GM12878 (cell line): ENCODE measurements around the gene PAPLN. TPM values are rescaled to one million over a fixed set of nuclear protein-coding genes. Genes with fewer than 3 reads are reported as not detected.

ENCODE experiments used
- ATAC-seq: fragments of 200-7000 bp; cut with Tn5 transposase; 3 replicates; pipeline ENCODE4 v1.9.1; 2020; ENCODE audit warnings: mild to moderate bottlenecking, moderate library complexity
- BruUV-seq: library from RNA; stranded (reverse); fragments of 400-500 nt; replicated peaks from 2 replicates; lab custom pipeline; 2021; lab: Mats Ljungman, UMichigan
- CTCF ChIA-PET: fragments of 300-600 bp; sonication (Branson Sonifier 250); formaldehyde crosslinking; extraction: SDS; loops from one replicate; lab custom pipeline; 2021; ENCODE audit warnings: inconsistent platforms; lab: Yijun Ruan, JAX
- POLR2A ChIA-PET: fragments of 350-600 bp; formaldehyde crosslinking; extraction: SDS; loops from one replicate; lab custom pipeline; 2021; ENCODE audit warnings: inconsistent platforms; lab: Charles Lee
- RAD21 ChIA-PET: fragments of 300-600 bp; sonication (Branson Sonifier 250); formaldehyde crosslinking; loops from one replicate; lab custom pipeline; 2023; ENCODE audit warnings: antibody characterized with exemption; ENCODE audit not compliant: unreplicated experiment; lab: Charles Lee
- SMC1A ChIA-PET: fragments of 300-600 bp; sonication (Branson Sonifier 250); formaldehyde crosslinking; loops from one replicate; lab custom pipeline; 2023; ENCODE audit not compliant: unreplicated experiment, uncharacterized antibody; lab: Charles Lee
- DNase-seq: peaks from one replicate; pipeline ENCODE4 v3.0.0-alpha.2; 2011; ENCODE audit warnings: low read depth, low spot score
- FAIRE-seq: peaks from 3 replicates; lab custom pipeline; 2011; peaks lifted over from hg19 to GRCh38; lab: Jason Lieb, UNC
- H2AFZ ChIP-seq: 2 replicates; pipeline ENCODE4 v1.6.0; 2011; ENCODE audit warnings: low read depth, low read length, control low read depth; ENCODE audit not compliant: control insufficient read depth
- H3K27ac ChIP-seq: 2 replicates; pipeline ENCODE4 v1.5.1; 2011; ENCODE audit warnings: control low read depth; ENCODE audit not compliant: control insufficient read depth, insufficient read depth
- H3K27me3 ChIP-seq, 2 experiments: replicated peaks in 1 of 2; 2 replicates each; pipeline versions ENCODE4 v1.6.0 to v1.6.1; 2011; ENCODE audit warnings: low read length in 1 of 2; ENCODE audit not compliant: control insufficient read depth in 2 of 2, insufficient read depth in 2 of 2
- H3K36me3 ChIP-seq, 2 experiments: 2 replicates each; pipeline ENCODE4 v1.5.1; 2011; ENCODE audit warnings: low read length in 1 of 2; ENCODE audit not compliant: control insufficient read depth in 2 of 2, insufficient read depth in 2 of 2
- H3K4me1 ChIP-seq: 2 replicates; pipeline ENCODE4 v1.6.1; 2011; ENCODE audit warnings: mild to moderate bottlenecking, low read length, moderate library complexity, mixed read lengths; ENCODE audit not compliant: control insufficient read depth, insufficient read depth
- H3K4me2 ChIP-seq: 2 replicates; pipeline ENCODE4 v1.6.0; 2011; ENCODE audit warnings: control low read depth; ENCODE audit not compliant: control insufficient read depth, insufficient read depth
- H3K4me3 ChIP-seq: fragments of 200-600 bp; sonication (generic); 2 replicates; pipeline ENCODE4 v1.5.1; 2016
- H3K79me2 ChIP-seq: 2 replicates; pipeline ENCODE4 v1.6.0; 2011; ENCODE audit warnings: low read length; ENCODE audit not compliant: control insufficient read depth, insufficient read depth
- H3K9ac ChIP-seq: 2 replicates; pipeline ENCODE4 v1.8.0; 2011; ENCODE audit warnings: low read length, control low read depth, mixed read lengths; ENCODE audit not compliant: control insufficient read depth, insufficient read depth
- H3K9me3 ChIP-seq: replicated peaks from 3 replicates; pipeline ENCODE4 v1.5.1; 2011; ENCODE audit warnings: mild to moderate bottlenecking, low read length; ENCODE audit not compliant: control insufficient read depth, insufficient read depth
- H4K20me1 ChIP-seq: 2 replicates; pipeline ENCODE4 v1.6.0; 2011; ENCODE audit not compliant: control insufficient read depth, insufficient read depth
- ESRRA ChIP-seq: IDR thresholded peaks from 2 replicates; pipeline ENCODE4 v1.6.1; 2012; ENCODE audit warnings: mild to moderate bottlenecking, low read length, improper control_type of control experiment
- POLR2A ChIP-seq: IDR thresholded peaks from 2 replicates; pipeline ENCODE4 v1.6.1; 2011; ENCODE audit warnings: low read depth, mild to moderate bottlenecking, low read length
- POLR2AphosphoS5 ChIP-seq: IDR thresholded peaks from 2 replicates; pipeline ENCODE4 v1.6.1; 2011; ENCODE audit warnings: mild to moderate bottlenecking, low read length, inconsistent platforms
- ZNF217 ChIP-seq: fragments of 450-650 bp; IDR thresholded peaks from 2 replicates; pipeline ENCODE4 v1.6.1; 2017; ENCODE audit warnings: antibody characterized with exemption, mild to moderate bottlenecking
- ZNF24 ChIP-seq: fragments of 450-650 bp; IDR thresholded peaks from 2 replicates; pipeline ENCODE4 v1.6.1; 2017; ENCODE audit warnings: antibody characterized with exemption, mild to moderate bottlenecking
- WGBS: methylation state at CpG from one replicate; pipeline ENCODE4 v1.1.6; 2016; ENCODE audit warnings: low lambda C conversion rate; ENCODE audit not compliant: insufficient replicate concordance, insufficient coverage; ENCODE audit errors: missing lambda C conversion rate; 5-methylcytosine and 5-hydroxymethylcytosine counted together
- in situ Hi-C: fragments of 300-500 bp; cut with MboI; formaldehyde crosslinking; loops from 9 replicates; pipeline ENCODE4 v1.14.3; 2018; ENCODE audit warnings: mixed read lengths
- intact Hi-C: fragments of 100-400 bp; cut with micrococcal nuclease; formaldehyde crosslinking; loops from one replicate; pipeline ENCODE4 v1.14.2; 2022; ENCODE audit not compliant: unreplicated experiment
- polyA plus RNA-seq, 11 experiments: library from polyadenylated mRNA; depleted of rRNA in 4 of 11; unstranded in 6 of 11; stranded (reverse) in 5 of 11; fragments of >200 nt; fragmentation: Nextera tagmentation in 4 of 11; fragmentation: Illumina TruSeq in 1 of 11; extraction: Ambion mirVana in 4 of 11; extraction: Trizol in 1 of 11; gene quantifications; 1 replicate in 1 of 11; 2 replicates in 10 of 11; pipeline versions ENCODE4 v1.2.1 to v1.2.3, GENCODE V29; 2011 to 2016; ENCODE audit warnings: inconsistent platforms in 2 of 11, missing spikeins in 2 of 11, low read depth in 1 of 11
- total RNA-seq, 4 experiments: library from RNA; depleted of rRNA in 3 of 4; stranded (reverse); fragments of >200 nt in 3 of 4; fragmentation: Illumina TruSeq in 1 of 4; extraction: Trizol in 1 of 4; gene quantifications; 2 replicates each; pipeline versions ENCODE4 v1.2.1 to v1.2.3, GENCODE V29; 2013 to 2021
- TF ChIP-seq, protein P1 (sequence below), 3 experiments: IDR thresholded peaks in 2 of 3; conservative IDR thresholded peaks in 1 of 3; 2 replicates each; pipeline ENCODE4 v1.5.1; 2011; ENCODE audit warnings: low read depth in 3 of 3, low read length in 3 of 3, mild to moderate bottlenecking in 3 of 3, control low read depth in 2 of 3, moderate library complexity in 2 of 3, inconsistent platforms in 1 of 3, mixed read lengths in 1 of 3; ENCODE audit not compliant: control insufficient read depth in 2 of 3, insufficient read depth in 1 of 3; ENCODE audit errors: extremely low read depth in 1 of 3
- TF ChIP-seq, protein P2 (sequence below): IDR thresholded peaks from 2 replicates; pipeline ENCODE4 v1.6.1; 2012; ENCODE audit warnings: low read depth, low read length, improper control_type of control experiment

PAPLN gene
- total and polyA plus RNA-seq, 10 of the 15 experiments (the other 5 are each of a cell fraction or from before 2014, with no cell fraction given) = 1.8 to 19.8 (median 7.4) TPM

DNA sequence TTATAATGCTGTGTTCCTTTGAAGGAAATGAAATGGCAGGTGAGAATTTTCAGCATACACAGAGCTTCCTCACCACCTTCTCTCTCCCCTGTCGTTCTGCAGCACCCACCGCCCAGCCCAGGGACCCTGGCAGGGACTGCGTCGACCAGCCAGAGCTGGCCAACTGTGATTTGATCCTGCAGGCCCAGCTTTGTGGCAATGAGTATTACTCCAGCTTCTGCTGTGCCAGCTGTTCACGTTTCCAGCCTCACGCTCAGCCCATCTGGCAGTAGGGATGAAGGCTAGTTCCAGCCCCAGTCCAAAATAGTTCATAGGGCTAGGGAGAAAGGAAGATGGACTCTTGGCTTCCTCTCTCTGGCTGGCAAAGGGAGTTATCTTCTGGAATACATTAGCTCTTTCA lies 35.1 kb downstream of the PAPLN start:
- POLR2A ChIA-PET = interaction anchor here (0.5 to 2.3 kb wide), 4 partner anchors 16 to 105 kb away, joined by 5 to 11 read pairs (median 6); no protein-coding TSS in a partner anchor
- BruUV-seq = no TSS peak

More for the DNA sequence above, 35.1 kb downstream of the PAPLN start:
- ChIA-PET RAD21 (interaction anchor here (0.8 to 4.1 kb wide), 7 partner anchors 17 to 62 kb away, joined by 3 to 20 read pairs (median 4); no protein-coding TSS in a partner anchor), CTCF (interaction anchor here (0.8 to 3.0 kb wide), 8 partner anchors 10 to 200 kb away, joined by 3 to 10 read pairs (median 3); no protein-coding TSS in a partner anchor), SMC1A (interaction anchor here (0.6 to 6.9 kb wide), 8 partner anchors 8 to 199 kb away, joined by 3 to 42 read pairs (median 4); no protein-coding TSS in a partner anchor)
- Histone ChIP-seq H3K4me1 (peaks cover 14% of the 10 kb centered on the region), H3K36me3 (peaks cover 9 to 16% of the 10 kb centered on the region in 2 experiments), H3K4me3 (no peak overlapping the region), H3K27me3 (no peaks in the 10 kb centered on the region), H3K9me3 (no peaks in the 10 kb centered on the region), H3K79me2 (no peaks in the 10 kb centered on the region), H2AFZ (no peak overlapping the region), H3K4me2 (no peak overlapping the region), H3K27ac (no peak overlapping the region), H3K9ac (no peak overlapping the region), H4K20me1 (no peaks in the 10 kb centered on the region)
- 95% methylated on average over 6 of the region's 6 CpGs for WGBS
- no peak for DNase-seq
- FAIRE-seq = no peak
- no peak for ATAC-seq
- TF ChIP-seq ESRRA = no peak
- TF ChIP-seq ZNF24 = no peak
- TF ChIP-seq POLR2A = 0 out of 2 replicates have a peak, but pooled peaks have one; percentile 26
- TF ChIP-seq, protein P1, sequence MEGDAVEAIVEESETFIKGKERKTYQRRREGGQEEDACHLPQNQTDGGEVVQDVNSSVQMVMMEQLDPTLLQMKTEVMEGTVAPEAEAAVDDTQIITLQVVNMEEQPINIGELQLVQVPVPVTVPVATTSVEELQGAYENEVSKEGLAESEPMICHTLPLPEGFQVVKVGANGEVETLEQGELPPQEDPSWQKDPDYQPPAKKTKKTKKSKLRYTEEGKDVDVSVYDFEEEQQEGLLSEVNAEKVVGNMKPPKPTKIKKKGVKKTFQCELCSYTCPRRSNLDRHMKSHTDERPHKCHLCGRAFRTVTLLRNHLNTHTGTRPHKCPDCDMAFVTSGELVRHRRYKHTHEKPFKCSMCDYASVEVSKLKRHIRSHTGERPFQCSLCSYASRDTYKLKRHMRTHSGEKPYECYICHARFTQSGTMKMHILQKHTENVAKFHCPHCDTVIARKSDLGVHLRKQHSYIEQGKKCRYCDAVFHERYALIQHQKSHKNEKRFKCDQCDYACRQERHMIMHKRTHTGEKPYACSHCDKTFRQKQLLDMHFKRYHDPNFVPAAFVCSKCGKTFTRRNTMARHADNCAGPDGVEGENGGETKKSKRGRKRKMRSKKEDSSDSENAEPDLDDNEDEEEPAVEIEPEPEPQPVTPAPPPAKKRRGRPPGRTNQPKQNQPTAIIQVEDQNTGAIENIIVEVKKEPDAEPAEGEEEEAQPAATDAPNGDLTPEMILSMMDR (IDR thresholded peaks at IDR 0.05 in 2 of 3, conservative IDR thresholded peaks at IDR 0.05 in 1 of 3; ENCODE audit: control insufficient read depth in 2 of 3, extremely low read depth in 1 of 3, insufficient read depth in 1 of 3, low read depth in 3 of 3, low read length in 3 of 3) = no peak
- TF ChIP-seq, protein P2, sequence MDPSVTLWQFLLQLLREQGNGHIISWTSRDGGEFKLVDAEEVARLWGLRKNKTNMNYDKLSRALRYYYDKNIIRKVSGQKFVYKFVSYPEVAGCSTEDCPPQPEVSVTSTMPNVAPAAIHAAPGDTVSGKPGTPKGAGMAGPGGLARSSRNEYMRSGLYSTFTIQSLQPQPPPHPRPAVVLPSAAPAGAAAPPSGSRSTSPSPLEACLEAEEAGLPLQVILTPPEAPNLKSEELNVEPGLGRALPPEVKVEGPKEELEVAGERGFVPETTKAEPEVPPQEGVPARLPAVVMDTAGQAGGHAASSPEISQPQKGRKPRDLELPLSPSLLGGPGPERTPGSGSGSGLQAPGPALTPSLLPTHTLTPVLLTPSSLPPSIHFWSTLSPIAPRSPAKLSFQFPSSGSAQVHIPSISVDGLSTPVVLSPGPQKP = no peak
- TF ChIP-seq ZNF217 = no peak
- no peak for TF ChIP-seq POLR2AphosphoS5
- intact Hi-C loops = no loop called here
- in situ Hi-C loops = no loop called here
